Activated CD4-positive, alpha-beta T cell treated with anti-CD3 and anti-CD28 coated beads, Interleukin-2, amount 10 ng/mL, durations not matched to agents 24 days and 14 days (primary cell): Measurements from ENCODE around the gene IRF2. TPM values are rescaled to one million over a fixed set of nuclear protein-coding genes. Genes with fewer than 3 reads are reported as not detected.
A peak's percentile ranks its signal among the peaks of the same experiment; 100 is the strongest.

Source experiments
- DNase-seq: peaks from one replicate; pipeline ENCODE4 v3.0.0; 2022
- H3K27ac Mint-ChIP-seq: one replicate; pipeline ENCODE4 v1.8.0; 2022; ENCODE audit warnings: mild to moderate bottlenecking, mixed read lengths
- H3K27me3 Mint-ChIP-seq: one replicate; pipeline ENCODE4 v1.8.0; 2022; ENCODE audit warnings: mixed read lengths
- H3K36me3 Mint-ChIP-seq: one replicate; pipeline ENCODE4 v1.8.0; 2022; ENCODE audit warnings: low read depth, mild to moderate bottlenecking, mixed read lengths
- H3K4me1 Mint-ChIP-seq: one replicate; pipeline ENCODE4 v1.8.0; 2021; ENCODE audit warnings: mixed read lengths
- H3K4me3 Mint-ChIP-seq: one replicate; pipeline ENCODE4 v1.8.0; 2022; ENCODE audit warnings: mild to moderate bottlenecking, moderate library complexity, mixed read lengths
- H3K9me3 Mint-ChIP-seq: one replicate; pipeline ENCODE4 v1.8.0; 2021; ENCODE audit warnings: mixed read lengths
- intact Hi-C: fragments of 100-400 bp; cut with micrococcal nuclease; formaldehyde crosslinking; loops from one replicate; pipeline ENCODE4 v1.15.1; 2023
- total RNA-seq: library from RNA; stranded (reverse); gene quantifications from 2 replicates; pipeline ENCODE4 v1.2.3, GENCODE V29; 2022

Gene IRF2
- total RNA-seq, 1 donor from 2014 or later = 48.7 TPM

DNA sequence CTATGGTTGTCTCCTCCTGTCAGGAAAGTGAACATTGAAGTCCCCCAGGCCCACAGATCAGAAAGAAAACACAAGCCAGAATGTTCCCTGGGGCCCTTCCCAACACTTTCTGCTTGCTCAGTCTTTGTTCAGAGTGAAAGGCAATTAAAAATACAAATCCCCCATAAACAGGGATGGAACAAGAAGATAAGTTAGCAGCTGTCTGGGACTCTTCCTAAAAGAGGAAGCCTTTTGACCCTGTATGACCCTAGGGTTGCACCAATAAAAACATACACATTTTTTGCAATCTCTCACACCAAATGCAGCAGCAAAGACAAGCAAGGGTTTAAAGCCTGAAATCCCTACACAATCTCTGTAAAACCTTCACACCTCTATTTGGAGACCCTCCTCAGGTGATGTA, 22.6 kb downstream of the IRF2 start:
- intact Hi-C loops = no loop called here

DNA sequence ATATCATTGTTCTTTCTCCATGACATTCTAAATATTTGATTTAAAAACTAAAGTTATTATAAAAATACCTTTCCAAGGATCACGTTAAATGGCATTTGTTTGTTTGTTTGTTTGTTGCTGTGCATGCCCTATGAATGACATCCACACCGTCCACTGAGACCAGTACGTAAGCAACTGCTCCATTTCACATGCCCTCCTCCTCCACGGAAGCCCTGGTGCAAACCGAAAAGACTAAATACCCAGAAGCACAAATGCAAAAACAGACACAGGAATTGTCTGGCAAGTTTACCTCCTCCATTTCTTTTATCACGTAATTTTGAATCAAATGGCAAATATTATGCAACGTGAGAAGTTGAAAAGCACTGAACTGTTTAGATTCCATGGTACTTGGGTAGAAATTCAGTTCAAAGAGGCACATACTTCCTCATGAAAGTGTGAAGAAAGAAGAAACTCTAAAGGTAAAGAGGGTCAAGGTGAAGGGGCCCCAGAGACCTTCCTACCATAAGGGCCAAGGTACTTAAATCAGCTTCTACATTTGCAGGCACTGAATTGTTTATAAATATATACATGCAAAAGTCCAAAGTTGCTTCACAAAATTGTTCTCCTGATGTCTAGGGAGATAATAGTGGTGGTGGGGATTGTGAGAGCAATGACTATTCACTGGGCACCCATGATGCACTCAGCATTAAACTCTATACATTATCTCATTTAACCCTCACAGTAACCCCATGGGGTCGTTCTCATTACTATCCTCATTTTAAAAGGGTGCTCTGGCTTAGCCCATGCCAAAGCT, 23.4 kb downstream of the IRF2 start:
- no peak overlapping the region for H3K27ac Mint-ChIP-seq
- H3K4me3 Mint-ChIP-seq = no peak overlapping the region
- peaks cover 41% of the 10 kb centered on the region for H3K36me3 Mint-ChIP-seq
- no peaks in the 10 kb centered on the region for H3K27me3 Mint-ChIP-seq
- H3K9me3 Mint-ChIP-seq = no peaks in the 10 kb centered on the region
- no peak for DNase-seq
- H3K4me1 Mint-ChIP-seq = peaks cover 51% of the 10 kb centered on the region
- intact Hi-C loops = no loop called here

More for the DNA sequence above, 22.6 kb downstream of the IRF2 start:
- no peak for DNase-seq
- H3K27ac Mint-ChIP-seq = no peak overlapping the region
- no peak overlapping the region for H3K4me3 Mint-ChIP-seq
- peaks cover 51% of the 10 kb centered on the region for H3K4me1 Mint-ChIP-seq
- peaks cover 40% of the 10 kb centered on the region for H3K36me3 Mint-ChIP-seq
- H3K27me3 Mint-ChIP-seq = no peaks in the 10 kb centered on the region
- H3K9me3 Mint-ChIP-seq = no peaks in the 10 kb centered on the region

DNA sequence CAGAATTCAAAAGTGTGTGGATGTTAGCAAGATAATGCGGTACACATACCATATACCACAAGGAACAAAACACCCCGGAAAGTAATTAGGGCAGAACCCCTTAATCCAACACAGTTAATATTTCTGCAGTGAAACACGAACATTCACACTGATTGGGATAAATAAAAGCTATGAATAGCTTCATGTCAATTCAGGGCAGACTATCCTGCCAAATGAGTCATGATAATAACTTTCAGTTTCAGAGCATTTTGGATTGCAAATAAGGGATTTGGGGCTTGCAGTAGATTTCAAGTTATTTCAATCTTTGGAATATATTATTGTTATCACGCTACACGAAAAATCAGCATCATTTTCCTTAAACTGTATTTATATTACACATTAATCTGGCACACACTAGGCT, 24.3 kb downstream of the IRF2 start:
- Mint-ChIP-seq H3K27ac (peak overlapping the region; percentile 68), H3K27me3 (no peaks in the 10 kb centered on the region), H3K36me3 (peaks cover 38% of the 10 kb centered on the region), H3K4me1 (peaks cover 51% of the 10 kb centered on the region), H3K4me3 (peak overlapping the region; percentile 33), H3K9me3 (no peaks in the 10 kb centered on the region)
- no peak for DNase-seq
- intact Hi-C loops = no loop called here

DNA sequence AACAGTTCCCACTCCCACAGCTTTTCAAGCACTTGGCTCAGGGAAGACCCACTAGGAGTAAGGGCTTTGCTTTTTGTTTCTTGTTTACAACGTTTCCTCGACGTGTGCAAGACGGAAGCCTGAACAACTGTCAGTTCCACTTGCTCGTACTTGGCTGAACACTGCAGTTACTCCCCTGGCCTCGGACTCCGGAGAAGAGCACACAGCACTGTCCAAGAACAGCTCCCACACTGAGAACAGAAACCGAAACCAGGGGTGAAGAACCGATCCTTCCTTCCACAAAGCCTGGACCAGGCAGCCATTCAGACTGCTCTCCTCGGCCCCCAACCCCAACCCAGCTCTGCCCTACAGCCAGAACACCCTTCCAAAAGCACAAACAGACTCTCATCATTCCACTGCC, 25.5 kb downstream of the IRF2 start:
- Mint-ChIP-seq H3K27ac (peak overlapping the region; percentile 73), H3K36me3 (peaks cover 46% of the 10 kb centered on the region), H3K4me1 (peaks cover 62% of the 10 kb centered on the region), H3K9me3 (no peaks in the 10 kb centered on the region), H3K4me3 (peak overlapping the region; percentile 64), H3K27me3 (no peaks in the 10 kb centered on the region)
- peak; percentile 72 for DNase-seq
- intact Hi-C loops = no loop called here

DNA sequence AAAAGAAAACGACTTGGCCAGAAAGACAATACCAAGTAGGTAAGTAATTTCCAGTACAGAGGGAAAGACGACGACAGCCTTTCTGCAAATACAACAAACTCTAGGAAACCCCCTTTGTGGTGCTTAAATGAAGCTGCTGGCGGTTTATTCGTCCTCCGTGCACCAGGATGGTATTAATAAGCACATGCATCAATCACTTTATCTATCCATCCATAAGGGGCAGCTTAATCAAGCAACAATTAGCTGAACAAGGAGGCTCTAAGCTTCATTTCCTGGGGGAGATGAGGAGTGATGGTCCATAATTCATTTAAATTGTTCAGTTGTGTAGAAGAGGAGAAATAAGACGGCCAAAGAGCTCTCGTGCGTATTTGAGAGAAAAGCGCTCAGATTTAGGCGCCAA, 26.2 kb downstream of the IRF2 start:
- Mint-ChIP-seq H3K27me3 (no peaks in the 10 kb centered on the region), H3K4me1 (peaks cover 62% of the 10 kb centered on the region), H3K36me3 (peaks cover 51% of the 10 kb centered on the region), H3K9me3 (no peaks in the 10 kb centered on the region), H3K27ac (no peak overlapping the region), H3K4me3 (peak overlapping the region; percentile 64)
- intact Hi-C loops = no loop called here
- DNase-seq = no peak

DNA sequence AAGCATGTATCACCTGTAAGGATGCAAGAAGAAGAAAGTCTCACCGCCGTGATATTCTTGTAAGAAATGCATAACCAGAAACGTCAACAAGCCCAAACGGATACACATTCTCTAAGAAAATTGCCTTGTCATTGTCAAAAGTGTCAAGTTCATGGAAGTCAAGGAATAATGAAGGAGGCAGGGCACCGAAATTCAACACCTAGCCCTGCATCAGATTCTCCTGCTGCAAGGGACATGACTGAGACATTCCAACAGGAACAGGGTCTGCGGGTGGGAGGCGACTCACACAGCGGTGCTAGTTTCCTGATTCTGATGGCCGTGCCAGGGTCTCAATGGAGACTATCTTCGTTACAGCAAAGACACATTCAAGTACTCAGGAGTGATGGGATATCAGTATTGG, 26.7 kb downstream of the IRF2 start:
- DNase-seq = no peak
- peak overlapping the region; percentile 64 for H3K4me3 Mint-ChIP-seq
- H3K27ac Mint-ChIP-seq = no peak overlapping the region
- H3K27me3 Mint-ChIP-seq = no peaks in the 10 kb centered on the region
- intact Hi-C loops = no loop called here
- H3K4me1 Mint-ChIP-seq = peaks cover 64% of the 10 kb centered on the region
- no peaks in the 10 kb centered on the region for H3K9me3 Mint-ChIP-seq
- peaks cover 51% of the 10 kb centered on the region for H3K36me3 Mint-ChIP-seq

DNA sequence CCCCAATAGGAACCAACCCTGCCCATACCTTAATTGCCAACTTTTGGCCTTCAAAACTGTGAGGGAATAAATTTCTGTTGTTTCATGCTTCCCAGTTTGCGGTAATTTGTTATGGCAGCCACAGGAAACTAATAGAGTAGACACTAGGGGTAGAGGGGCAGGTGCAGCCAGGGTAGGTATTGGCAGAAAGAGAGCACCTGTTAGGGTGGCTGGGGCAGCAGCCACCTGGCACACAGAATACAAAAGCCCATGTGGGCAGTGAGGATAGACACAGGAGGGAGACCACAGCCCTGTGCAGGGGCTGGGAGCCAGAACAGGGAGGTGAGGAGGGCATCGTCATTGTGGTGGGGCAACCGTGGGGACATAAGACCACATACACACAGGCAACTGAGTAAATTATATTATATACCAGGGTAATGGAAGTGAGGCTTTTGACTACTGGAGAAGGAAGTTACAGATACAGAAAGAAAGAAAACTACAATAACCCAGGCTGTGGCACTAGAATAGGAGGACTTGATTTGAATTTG, 28.2 kb downstream of the IRF2 start:
- peaks cover 46% of the 10 kb centered on the region for H3K36me3 Mint-ChIP-seq
- H3K4me3 Mint-ChIP-seq = no peak overlapping the region
- no peak for DNase-seq
- H3K27ac Mint-ChIP-seq = peak overlapping the region; percentile 7
- H3K27me3 Mint-ChIP-seq = no peaks in the 10 kb centered on the region
- H3K4me1 Mint-ChIP-seq = peaks cover 65% of the 10 kb centered on the region
- intact Hi-C loops = no loop called here
- H3K9me3 Mint-ChIP-seq = no peaks in the 10 kb centered on the region

DNA sequence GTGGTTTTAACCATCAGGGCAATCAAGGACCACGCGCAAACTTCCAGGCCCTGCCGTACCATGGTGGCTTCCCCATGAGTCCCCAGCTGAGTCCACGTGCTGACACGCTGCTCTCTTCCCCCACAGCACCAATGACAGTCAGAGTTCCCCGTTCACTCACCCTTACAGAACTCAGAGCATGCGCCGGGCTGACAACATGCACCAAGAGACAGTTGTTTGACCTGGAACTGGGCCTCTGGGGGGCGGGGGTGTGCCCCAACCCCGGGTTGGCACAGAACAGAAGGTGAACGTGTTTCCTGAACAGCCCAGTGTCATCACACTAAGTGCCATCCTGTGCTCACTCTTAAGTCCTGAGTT, 29.4 kb downstream of the IRF2 start:
- intact Hi-C loops = no loop called here
- Mint-ChIP-seq H3K27me3 (no peaks in the 10 kb centered on the region), H3K27ac (no peak overlapping the region), H3K36me3 (peaks cover 47% of the 10 kb centered on the region), H3K4me1 (peaks cover 71% of the 10 kb centered on the region), H3K9me3 (no peaks in the 10 kb centered on the region), H3K4me3 (no peak overlapping the region)
- no peak for DNase-seq

DNA sequence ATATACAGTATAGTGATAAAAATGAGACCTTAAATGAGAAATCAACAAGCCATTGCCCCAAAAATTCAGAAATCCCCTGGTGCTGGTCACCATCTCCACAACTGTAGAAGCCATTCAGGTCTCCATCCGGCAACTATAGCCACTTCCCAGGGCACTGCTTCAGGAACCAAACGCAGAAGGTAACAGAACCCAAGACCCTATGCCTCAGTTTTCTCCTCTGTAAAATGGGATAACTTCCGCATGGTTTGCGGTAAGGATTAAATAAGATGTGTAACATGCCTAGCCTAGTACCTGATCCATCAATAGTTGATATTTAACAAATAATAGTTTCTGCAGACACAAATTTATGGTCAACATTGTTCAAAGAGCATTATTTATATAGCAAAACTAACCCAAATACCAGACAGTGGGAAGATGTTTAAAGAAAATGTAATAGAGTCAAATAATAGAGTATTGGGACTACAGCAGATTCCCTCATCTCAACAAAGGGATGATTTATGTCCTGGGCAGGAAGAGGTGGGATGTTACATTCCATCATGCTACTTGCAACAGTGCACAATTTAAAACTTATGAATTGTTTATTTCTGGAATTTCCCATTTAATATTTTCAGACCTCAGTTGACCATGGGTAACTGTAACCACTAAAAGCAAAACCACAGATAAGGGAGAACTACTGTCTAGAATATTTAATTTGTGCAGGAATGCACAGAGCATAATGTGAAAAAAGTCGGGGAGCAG, 30.0 kb downstream of the IRF2 start:
- intact Hi-C loops = no loop called here
- Mint-ChIP-seq H3K36me3 (peaks cover 48% of the 10 kb centered on the region), H3K27me3 (no peaks in the 10 kb centered on the region), H3K4me3 (no peak overlapping the region), H3K27ac (no peak overlapping the region), H3K9me3 (no peaks in the 10 kb centered on the region), H3K4me1 (peaks cover 68% of the 10 kb centered on the region)
- DNase-seq = no peak

DNA sequence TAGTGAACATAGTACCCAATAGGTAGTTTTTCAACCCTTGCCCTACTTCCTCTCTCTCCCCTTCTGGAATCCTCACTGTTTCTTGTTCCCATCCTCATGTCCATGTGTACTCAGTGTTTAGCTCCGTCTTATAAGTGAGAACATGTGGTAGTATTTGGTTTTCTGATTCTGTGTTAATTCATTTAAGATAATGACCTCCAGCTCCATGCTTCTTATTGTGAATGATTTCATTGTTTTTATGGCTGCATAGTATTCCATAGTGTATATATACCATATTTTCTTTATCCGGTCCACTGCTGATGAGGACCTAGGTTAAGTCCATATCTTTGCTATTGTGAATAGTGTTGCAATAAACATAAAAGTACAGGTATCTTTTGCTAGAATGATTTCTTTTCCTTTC, 31.0 kb downstream of the IRF2 start:
- H3K27ac Mint-ChIP-seq = peak overlapping the region; percentile 2
- H3K9me3 Mint-ChIP-seq = no peaks in the 10 kb centered on the region
- no peaks in the 10 kb centered on the region for H3K27me3 Mint-ChIP-seq
- H3K4me3 Mint-ChIP-seq = no peak overlapping the region
- peaks cover 43% of the 10 kb centered on the region for H3K36me3 Mint-ChIP-seq
- intact Hi-C loops = no loop called here
- peaks cover 65% of the 10 kb centered on the region for H3K4me1 Mint-ChIP-seq
- no peak for DNase-seq

DNA sequence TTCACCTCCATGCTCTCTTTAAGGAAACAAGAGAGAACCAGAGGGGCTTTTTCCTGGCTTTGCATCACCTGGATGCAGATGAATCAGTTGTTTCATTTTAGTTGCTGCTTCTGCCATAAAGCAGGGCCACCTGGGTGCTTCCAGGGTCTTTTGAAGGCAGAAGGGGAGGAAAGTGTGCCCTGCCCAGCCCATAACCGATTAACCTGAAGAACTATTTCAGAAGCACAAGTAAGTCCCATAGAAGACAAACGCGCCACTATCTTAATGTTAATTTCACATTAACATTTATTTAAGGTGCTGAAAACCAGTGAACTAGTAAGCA, 32.1 kb downstream of the IRF2 start:
- intact Hi-C loops = no loop called here
- Mint-ChIP-seq H3K27ac (peak overlapping the region; percentile 43), H3K36me3 (peaks cover 36% of the 10 kb centered on the region), H3K9me3 (no peaks in the 10 kb centered on the region), H3K4me1 (peaks cover 67% of the 10 kb centered on the region), H3K4me3 (no peak overlapping the region), H3K27me3 (no peaks in the 10 kb centered on the region)
- DNase-seq = no peak

DNA sequence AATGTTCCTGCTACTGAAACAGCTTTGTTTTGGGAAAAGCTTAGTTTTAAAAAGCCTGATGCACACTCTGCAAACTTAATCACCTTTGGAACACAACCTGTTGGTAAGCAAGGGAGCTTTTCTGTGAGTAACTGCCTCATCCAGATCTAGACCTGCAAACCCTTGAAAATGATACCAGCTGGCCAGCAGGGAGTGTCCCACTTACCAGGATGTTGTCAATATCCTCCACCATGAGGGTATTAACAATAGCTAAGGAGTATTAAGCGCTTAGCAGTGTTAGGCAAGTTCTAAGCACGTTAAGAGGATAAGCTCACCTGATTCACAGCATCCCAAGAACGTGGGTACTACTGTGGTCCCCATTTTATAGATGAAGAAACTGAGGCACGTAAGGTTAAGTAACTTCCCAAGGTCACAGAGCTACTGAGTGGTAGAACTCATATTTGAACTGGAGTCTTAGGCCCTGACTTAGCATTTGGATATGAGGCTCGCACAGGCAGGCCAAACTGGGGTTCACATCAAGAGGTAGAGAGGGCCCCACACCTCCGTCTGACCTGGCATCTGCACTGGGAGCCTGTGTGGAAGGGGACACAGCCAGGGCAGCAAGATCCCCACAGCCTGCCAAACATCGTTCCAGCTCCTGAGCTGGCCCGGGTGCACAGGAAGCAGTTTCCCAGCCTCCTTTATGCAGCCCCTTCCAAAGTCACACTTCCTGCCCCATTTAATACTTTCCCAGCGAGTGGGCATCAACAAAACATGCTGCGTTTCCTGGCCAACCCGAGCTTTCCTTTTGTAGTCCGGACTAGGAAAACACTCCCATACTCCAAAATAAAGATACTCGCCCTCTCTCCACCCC, 32.7 kb downstream of the IRF2 start:
- Mint-ChIP-seq H3K9me3 (no peaks in the 10 kb centered on the region), H3K4me3 (no peak overlapping the region), H3K4me1 (peaks cover 66% of the 10 kb centered on the region), H3K27ac (peak overlapping the region; percentile 43), H3K27me3 (no peaks in the 10 kb centered on the region), H3K36me3 (peaks cover 32% of the 10 kb centered on the region)
- no peak for DNase-seq
- intact Hi-C loops = no loop called here

DNA sequence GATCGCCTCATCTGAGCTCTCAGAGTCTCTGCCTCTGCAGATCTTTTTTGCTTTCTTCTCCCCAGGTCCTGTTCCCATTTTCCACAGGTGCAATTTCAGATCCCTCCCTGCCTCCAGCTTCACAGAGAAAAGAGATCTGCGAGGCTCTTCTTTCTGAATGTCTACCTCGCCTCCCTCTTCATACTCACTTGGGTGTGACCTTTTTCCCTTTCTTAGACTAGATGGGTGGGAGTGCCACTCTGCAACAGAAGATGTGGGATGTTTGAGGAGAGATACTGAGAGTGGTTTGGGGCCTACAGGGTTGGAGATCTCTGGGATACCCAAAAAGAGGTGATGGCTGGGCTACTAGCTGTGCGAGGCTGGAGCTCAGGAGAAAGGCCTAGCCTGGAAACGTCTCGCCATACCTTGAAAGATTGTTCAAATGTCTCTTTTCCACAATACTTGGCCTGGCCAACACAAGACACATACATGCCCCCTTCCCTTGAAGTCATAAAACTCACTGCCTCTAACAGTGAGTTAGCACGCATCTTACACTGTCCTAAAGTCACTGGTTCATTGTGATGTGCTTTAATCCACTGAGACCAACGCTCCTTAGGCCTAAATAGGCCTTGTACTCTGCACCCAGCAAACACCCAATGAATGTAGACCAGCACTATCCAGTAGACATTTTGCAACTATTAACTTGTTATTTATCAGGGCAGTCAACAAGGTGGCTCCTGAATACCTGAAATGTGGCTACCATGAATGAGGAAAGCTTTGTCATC, 33.6 kb downstream of the IRF2 start:
- H3K36me3 Mint-ChIP-seq = peaks cover 28% of the 10 kb centered on the region
- DNase-seq = no peak
- intact Hi-C loops = no loop called here
- no peak overlapping the region for H3K4me3 Mint-ChIP-seq
- peak overlapping the region; percentile 19 for H3K27ac Mint-ChIP-seq
- H3K27me3 Mint-ChIP-seq = no peaks in the 10 kb centered on the region
- H3K9me3 Mint-ChIP-seq = no peaks in the 10 kb centered on the region
- H3K4me1 Mint-ChIP-seq = peaks cover 64% of the 10 kb centered on the region
